ENCODE results near the gene TEX48.

- TF ChIP-seq EZH2phosphoT487 (IDR thresholded peaks at IDR 0.05; ENCODE audit: insufficient read depth, low read depth), result no peak
- no peak for TF ChIP-seq EZH2 (IDR thresholded peaks at IDR 0.05; ENCODE audit: insufficient read depth, poor library complexity, severe bottlenecking)
Measured at GRCh38 chr9:114706711-114707110, 24.7 kb upstream of the TEX48 start.

Data from GM23248 (cell line).